Esophagus squamous epithelium (tissue), 5 donors: Measurements from ENCODE around the gene TPSG1. TPM values are rescaled to one million over a fixed set of nuclear protein-coding genes. Genes with fewer than 3 reads are reported as not detected.

Experiments
- DNase-seq: peaks from one replicate; lab custom pipeline; 2025; lab: John Stamatoyannopoulos, UW
- H3K27ac ChIP-seq, 4 donors: fragments of 200-600 bp; sonication (generic); one replicate each; pipeline ENCODE4 v1.5.1; 2016 to 2019; ENCODE audit warnings: mild to moderate bottlenecking in 1 of 4
- H3K27me3 ChIP-seq, 4 donors: fragments of 200-600 bp; sonication (generic); 1 replicate in 3 of 4; 2 replicates in 1 of 4; pipeline versions ENCODE4 v1.5.1 to v1.6.0; 2017 to 2021; ENCODE audit warnings: antibody characterized with exemption in 1 of 4
- H3K36me3 ChIP-seq, 3 donors: fragments of 200-600 bp; sonication (generic); one replicate each; pipeline ENCODE4 v1.5.1; 2016 to 2019
- H3K4me1 ChIP-seq, 3 donors: fragments of 200-600 bp; sonication (generic); one replicate each; pipeline ENCODE4 v1.5.1; 2017 to 2019
- H3K4me3 ChIP-seq, 4 donors: fragments of 200-600 bp; sonication (generic); 1 replicate in 3 of 4; 2 replicates in 1 of 4; pipeline ENCODE4 v1.5.1; 2016 to 2019; ENCODE audit warnings: mild to moderate bottlenecking in 2 of 4, moderate library complexity in 1 of 4
- H3K9me3 ChIP-seq, 3 donors: fragments of 200-600 bp; sonication (generic); one replicate each; pipeline ENCODE4 v1.5.1; 2016 to 2019
- POLR2A ChIP-seq, 4 donors: fragments of 450-650 bp; IDR thresholded peaks; one replicate each; pipeline ENCODE4 v1.6.1; 2017; ENCODE audit warnings: antibody characterized with exemption in 4 of 4, mild to moderate bottlenecking in 4 of 4, moderate library complexity in 3 of 4
- WGBS, 2 donors: methylation state at CpG; one replicate each; pipeline ENCODE4 v1.1.5; 2018; 5-methylcytosine and 5-hydroxymethylcytosine counted together
- intact Hi-C: fragments of 100-400 bp; cut with DNase I; formaldehyde crosslinking; loops from one replicate; pipeline ENCODE4 v1.15.0; 2022
- total RNA-seq, 4 donors: library from RNA; depleted of rRNA; stranded (reverse); fragments of >200 nt; gene quantifications; one replicate each; pipeline ENCODE4 v1.1.0, GENCODE V29; 2016
- TF ChIP-seq, protein P1 (sequence below), 6 experiments: fragments of 450-650 bp in 4 of 6; fragments of 200-600 bp in 2 of 6; sonication (generic) in 2 of 6; IDR thresholded peaks; one replicate each; pipeline ENCODE4 v1.5.1; 2016 to 2019; ENCODE audit warnings: antibody characterized with exemption in 6 of 6, mild to moderate bottlenecking in 4 of 6, moderate library complexity in 4 of 6
- donor health status: DM: yes; HTN: yes; CAD: no.

TPSG1 gene
- total RNA-seq, 4 donors from 2014 or later = 0.27 TPM; not detected in 3

DNA sequence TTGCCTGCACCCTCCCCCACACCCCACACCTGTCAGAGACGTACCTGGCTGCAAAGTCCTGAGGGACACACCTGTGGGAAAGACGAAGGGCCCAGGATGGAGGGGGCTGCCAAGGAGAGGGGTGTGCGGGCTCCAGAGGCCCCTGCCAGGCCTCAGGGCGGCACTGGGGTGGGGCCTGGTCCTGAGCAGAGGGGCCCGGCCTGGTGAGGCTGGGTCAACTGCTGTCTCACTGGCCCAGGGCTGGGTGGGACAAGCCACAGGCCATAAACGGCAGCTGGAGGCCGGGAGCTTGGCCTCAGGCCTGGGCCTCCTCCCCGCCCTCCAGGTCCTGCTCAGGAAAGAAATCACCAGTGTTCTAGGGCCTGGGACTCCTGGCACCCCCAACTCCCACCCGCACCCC is 510 bp downstream of the TPSG1 start:
- no peaks in the 10 kb centered on the region for H3K4me1 ChIP-seq
- TF ChIP-seq POLR2A (IDR thresholded peaks at IDR 0.05) = no peak
- TF ChIP-seq, protein P1, sequence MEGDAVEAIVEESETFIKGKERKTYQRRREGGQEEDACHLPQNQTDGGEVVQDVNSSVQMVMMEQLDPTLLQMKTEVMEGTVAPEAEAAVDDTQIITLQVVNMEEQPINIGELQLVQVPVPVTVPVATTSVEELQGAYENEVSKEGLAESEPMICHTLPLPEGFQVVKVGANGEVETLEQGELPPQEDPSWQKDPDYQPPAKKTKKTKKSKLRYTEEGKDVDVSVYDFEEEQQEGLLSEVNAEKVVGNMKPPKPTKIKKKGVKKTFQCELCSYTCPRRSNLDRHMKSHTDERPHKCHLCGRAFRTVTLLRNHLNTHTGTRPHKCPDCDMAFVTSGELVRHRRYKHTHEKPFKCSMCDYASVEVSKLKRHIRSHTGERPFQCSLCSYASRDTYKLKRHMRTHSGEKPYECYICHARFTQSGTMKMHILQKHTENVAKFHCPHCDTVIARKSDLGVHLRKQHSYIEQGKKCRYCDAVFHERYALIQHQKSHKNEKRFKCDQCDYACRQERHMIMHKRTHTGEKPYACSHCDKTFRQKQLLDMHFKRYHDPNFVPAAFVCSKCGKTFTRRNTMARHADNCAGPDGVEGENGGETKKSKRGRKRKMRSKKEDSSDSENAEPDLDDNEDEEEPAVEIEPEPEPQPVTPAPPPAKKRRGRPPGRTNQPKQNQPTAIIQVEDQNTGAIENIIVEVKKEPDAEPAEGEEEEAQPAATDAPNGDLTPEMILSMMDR (IDR thresholded peaks at IDR 0.05) = no peak
- no peak overlapping the region for H3K4me3 ChIP-seq
- H3K27me3 ChIP-seq = peaks cover 0 to 15% (median 0%) of the 10 kb centered on the region in 4 donors
- H3K27ac ChIP-seq = no peak overlapping the region
- no peaks in the 10 kb centered on the region for H3K9me3 ChIP-seq
- intact Hi-C loops = no loop called here
- 23 to 30% methylated on average over 2 of the region's 9 CpGs for WGBS, 2 donors
- DNase-seq = no peak
- no peaks in the 10 kb centered on the region for H3K36me3 ChIP-seq

DNA sequence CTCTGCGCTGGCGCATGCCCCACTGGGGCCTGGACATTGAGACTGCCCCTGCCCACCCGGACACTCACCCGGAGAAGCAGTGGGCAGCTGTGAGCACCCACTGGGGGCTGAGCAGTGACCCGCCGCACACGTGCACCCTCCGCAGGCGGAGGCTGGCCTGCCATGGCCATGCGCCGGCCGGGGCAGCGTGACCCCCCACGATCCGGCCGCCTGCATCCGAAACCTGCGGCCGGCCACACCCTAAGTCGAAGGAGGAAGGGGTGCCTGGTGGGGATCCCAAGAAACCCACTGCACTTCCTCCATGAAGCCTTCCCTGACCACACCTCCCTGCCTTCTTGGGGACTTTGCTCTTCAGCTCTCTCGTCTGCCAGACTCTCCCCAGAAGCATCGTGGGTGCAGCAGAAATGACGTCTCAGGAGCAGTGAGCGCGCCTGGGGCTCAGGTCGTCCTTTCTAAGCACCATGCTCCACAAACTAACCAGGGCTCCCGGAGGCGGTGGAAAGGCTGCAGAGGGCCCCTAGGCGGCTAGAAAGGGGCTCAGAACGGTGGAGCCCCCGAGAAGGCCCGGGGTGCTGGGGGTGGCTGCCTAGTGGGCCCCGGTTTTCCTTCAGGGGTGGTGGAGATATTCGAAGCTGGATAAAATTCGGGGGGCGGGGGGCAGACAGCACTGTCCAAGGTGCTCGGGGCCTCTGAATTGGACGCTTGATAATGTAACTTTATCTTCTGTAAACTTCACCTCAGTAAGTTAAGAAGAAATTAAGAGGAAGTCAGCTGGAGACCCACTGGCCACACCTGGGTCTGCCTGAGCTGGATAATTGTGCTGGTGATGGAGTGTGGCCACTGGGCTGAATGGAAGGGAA is 1.5 kb downstream of the TPSG1 start:
- 82 to 83% methylated on average over 9 to 26 of the region's 38 CpGs for WGBS, 2 donors
- intact Hi-C loops = no loop called here

DNA sequence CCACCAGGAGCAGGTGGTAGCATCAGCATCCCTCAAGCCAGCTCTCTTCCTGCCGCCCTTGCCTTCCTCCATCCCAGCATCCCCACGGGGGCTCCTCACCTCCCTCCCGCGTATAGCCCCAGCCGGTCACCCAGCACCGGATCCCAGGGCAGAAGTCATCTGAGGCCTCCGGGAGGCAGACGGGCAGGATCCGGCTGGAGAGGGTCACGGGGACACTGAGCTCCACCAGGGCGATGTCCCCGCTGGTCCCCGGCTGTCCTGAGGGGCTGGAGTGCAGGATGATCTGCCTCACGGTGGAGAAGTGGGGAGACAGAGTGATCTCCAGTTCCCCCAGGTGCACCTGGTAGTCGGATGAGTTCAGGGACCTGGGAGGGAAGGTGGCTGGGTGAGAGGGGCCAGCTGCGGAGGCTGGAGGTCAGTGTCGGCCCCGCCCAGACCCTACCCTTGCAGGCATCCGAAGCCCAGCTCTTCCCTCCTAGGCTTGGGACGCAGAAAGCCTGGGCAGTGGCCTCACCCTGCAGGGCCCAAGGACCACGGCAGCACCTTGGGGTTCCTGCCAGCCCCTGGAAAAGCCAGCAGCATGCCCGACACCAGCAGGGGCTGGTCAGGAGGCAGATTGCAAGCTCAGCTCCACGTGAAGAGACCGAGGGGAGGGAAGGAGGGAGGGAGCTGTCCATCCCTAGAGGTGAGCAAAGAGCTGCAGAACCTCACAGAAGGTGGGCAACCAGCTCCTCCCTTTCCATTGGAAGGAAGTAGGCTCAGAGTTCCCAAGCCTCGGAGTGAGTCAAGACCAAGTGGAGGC is 2.3 kb downstream of the TPSG1 start:
- DNase-seq = no peak
- Histone ChIP-seq H3K4me1 (no peaks in the 10 kb centered on the region), H3K27ac (no peak overlapping the region), H3K27me3 (peaks cover 0 to 19% (median 0%) of the 10 kb centered on the region in 4 donors), H3K36me3 (peaks cover 0 to 6% (median 0%) of the 10 kb centered on the region in 3 donors), H3K4me3 (no peak overlapping the region), H3K9me3 (no peaks in the 10 kb centered on the region)
- WGBS, 2 donors = 60 to 64% methylated on average over 2 to 17 of the region's 25 CpGs
- TF ChIP-seq, protein P1 (IDR thresholded peaks at IDR 0.05) = no peak
- peak in 1 of 4 donors; percentile 22 for TF ChIP-seq POLR2A (IDR thresholded peaks at IDR 0.05)
- intact Hi-C loops = no loop called here

More for the DNA sequence above, 1.5 kb downstream of the TPSG1 start:
- no peaks in the 10 kb centered on the region for H3K4me1 ChIP-seq
- no peaks in the 10 kb centered on the region for H3K9me3 ChIP-seq
- DNase-seq = no peak
- no peaks in the 10 kb centered on the region for H3K36me3 ChIP-seq
- no peak overlapping the region for H3K27ac ChIP-seq
- TF ChIP-seq, protein P1 (IDR thresholded peaks at IDR 0.05) = no peak
- no peak for TF ChIP-seq POLR2A (IDR thresholded peaks at IDR 0.05)
- H3K27me3 ChIP-seq = peaks cover 0 to 15% (median 0%) of the 10 kb centered on the region in 4 donors
- H3K4me3 ChIP-seq = no peak overlapping the region

DNA sequence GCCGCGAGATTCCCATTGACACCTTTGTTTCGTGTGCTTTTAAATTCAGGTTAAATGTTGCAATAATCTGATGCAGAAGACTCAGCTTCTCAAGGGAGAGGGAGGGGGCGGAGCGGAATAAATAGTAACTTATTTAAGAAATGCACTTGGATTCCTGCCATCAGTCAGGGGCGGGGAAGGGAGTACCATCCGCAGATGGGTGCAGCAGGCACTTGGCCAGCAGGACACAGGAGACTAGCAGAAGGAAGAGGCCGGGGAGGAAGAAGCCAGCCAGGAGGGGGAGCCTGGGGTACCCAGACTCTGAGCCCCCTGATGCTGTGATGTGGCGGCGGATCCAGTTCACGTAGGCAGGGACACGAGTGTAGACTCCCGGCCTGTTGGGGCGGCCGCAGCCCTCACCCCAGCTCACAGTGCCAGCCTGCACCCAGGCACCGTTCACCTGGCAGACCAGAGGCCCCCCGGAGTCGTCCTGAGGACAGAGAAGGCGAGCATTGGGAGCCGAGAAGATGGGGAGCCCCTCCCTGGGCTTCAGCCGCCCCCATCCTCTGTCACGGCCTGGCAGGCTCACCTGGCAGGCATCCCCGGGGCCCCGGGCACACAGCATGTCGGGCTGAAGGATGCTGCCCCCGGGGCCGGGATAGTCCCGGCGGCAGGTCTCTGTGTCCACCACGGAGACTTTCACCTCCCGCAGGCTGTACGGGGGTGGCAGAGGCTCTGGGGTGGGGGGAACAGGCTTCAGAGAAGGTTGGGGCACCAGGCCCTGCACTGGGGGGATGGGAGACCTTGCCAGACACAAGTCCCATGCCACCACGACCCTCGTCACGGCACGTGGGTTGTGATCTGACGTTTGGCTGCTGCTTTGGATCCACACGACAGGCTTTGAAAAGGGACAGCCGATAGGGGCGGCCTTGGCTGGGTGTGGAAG is 3.2 kb downstream of the TPSG1 start:
- Histone ChIP-seq H3K4me3 (no peak overlapping the region), H3K27ac (no peak overlapping the region)

More for the DNA sequence above, 3.2 kb downstream of the TPSG1 start:
- 65 to 69% methylated on average over 8 to 15 of the region's 40 CpGs for WGBS, 2 donors
- intact Hi-C loops = no loop called here
- Histone ChIP-seq H3K9me3 (no peaks in the 10 kb centered on the region), H3K4me1 (no peaks in the 10 kb centered on the region), H3K36me3 (peaks cover 0 to 13% (median 0%) of the 10 kb centered on the region in 3 donors), H3K27me3 (peaks cover 0 to 22% (median 0%) of the 10 kb centered on the region in 4 donors)
- DNase-seq = no peak
- TF ChIP-seq, protein P1 (IDR thresholded peaks at IDR 0.05) = no peak
- no peak for TF ChIP-seq POLR2A (IDR thresholded peaks at IDR 0.05)
